HepG2 (cell line): ENCODE results near the gene ZNF764.

Experiments
- ESRRA ChIP-seq: sonication (generic); formaldehyde crosslinking; IDR thresholded peaks from 2 replicates; pipeline ENCODE4 v1.5.1; 2020; ENCODE audit warnings: mild to moderate bottlenecking, low read depth, missing genetic modification reagents
- EZH2 ChIP-seq: conservative IDR thresholded peaks from 2 replicates; pipeline ENCODE4 v1.6.1; 2012; ENCODE audit warnings: mild to moderate bottlenecking, low read depth, low read length, moderate library complexity
- MAFF ChIP-seq: IDR thresholded peaks from 2 replicates; pipeline ENCODE4 v1.6.1; 2011; ENCODE audit warnings: low read depth, low read length, improper control_type of control experiment
- POLR2AphosphoS5 ChIP-seq: IDR thresholded peaks from 2 replicates; pipeline ENCODE4 v1.6.1; 2012; ENCODE audit warnings: low read depth, low read length
- RXRA ChIP-seq: sonication (generic); formaldehyde crosslinking; IDR thresholded peaks from 2 replicates; pipeline ENCODE4 v1.5.1; 2020; ENCODE audit warnings: missing genetic modification reagents
- SIN3A ChIP-seq: IDR thresholded peaks from 2 replicates; pipeline ENCODE4 v1.6.1; 2011; ENCODE audit warnings: low read depth, mild to moderate bottlenecking, control low read depth, low read length, borderline replicate concordance
- TBL1XR1 ChIP-seq: fragments of 150-350 bp; IDR thresholded peaks from 2 replicates; pipeline ENCODE4 v1.6.1; 2014; ENCODE audit warnings: borderline replicate concordance, low read length; ENCODE audit not compliant: partially characterized antibody
- ZNF138 ChIP-seq: sonication (generic); formaldehyde crosslinking; IDR thresholded peaks from 2 replicates; pipeline ENCODE4 v1.5.0; 2020; ENCODE audit warnings: mild to moderate bottlenecking, low read depth, missing genetic modification reagents
- ZNF629 ChIP-seq: sonication (generic); formaldehyde crosslinking; conservative IDR thresholded peaks from 2 replicates; pipeline ENCODE4 v1.5.0; 2020; ENCODE audit warnings: missing genetic modification reagents
- ZNF768 ChIP-seq: sonication (generic); formaldehyde crosslinking; IDR thresholded peaks from 2 replicates; pipeline ENCODE4 v1.4.0; 2020; ENCODE audit warnings: missing genetic modification reagents
- TF ChIP-seq, protein P1 (sequence below): sonication (generic); formaldehyde crosslinking; IDR thresholded peaks from 2 replicates; pipeline ENCODE4 v1.4.0; 2020; ENCODE audit warnings: missing genetic modification reagents
- TF ChIP-seq, protein P2 (sequence below): sonication (generic); formaldehyde crosslinking; IDR thresholded peaks from 2 replicates; pipeline ENCODE4 v1.5.0; 2020; ENCODE audit warnings: mild to moderate bottlenecking, missing genetic modification reagents, moderate library complexity

- TF ChIP-seq SIN3A = no peak
- no peak for TF ChIP-seq ZNF138 (CRISPR knock-in tag)
- TF ChIP-seq ESRRA (CRISPR knock-in tag) = no peak
- no peak for TF ChIP-seq ZNF629 (CRISPR knock-in tag)
- peak; percentile 19; the same call in 1 of the 2 replicates for TF ChIP-seq POLR2AphosphoS5
- TF ChIP-seq, protein P1, sequence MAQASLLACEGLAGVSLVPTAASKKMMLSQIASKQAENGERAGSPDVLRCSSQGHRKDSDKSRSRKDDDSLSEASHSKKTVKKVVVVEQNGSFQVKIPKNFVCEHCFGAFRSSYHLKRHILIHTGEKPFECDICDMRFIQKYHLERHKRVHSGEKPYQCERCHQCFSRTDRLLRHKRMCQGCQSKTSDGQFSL (CRISPR knock-in tag) = no peak
- TF ChIP-seq, protein P2, sequence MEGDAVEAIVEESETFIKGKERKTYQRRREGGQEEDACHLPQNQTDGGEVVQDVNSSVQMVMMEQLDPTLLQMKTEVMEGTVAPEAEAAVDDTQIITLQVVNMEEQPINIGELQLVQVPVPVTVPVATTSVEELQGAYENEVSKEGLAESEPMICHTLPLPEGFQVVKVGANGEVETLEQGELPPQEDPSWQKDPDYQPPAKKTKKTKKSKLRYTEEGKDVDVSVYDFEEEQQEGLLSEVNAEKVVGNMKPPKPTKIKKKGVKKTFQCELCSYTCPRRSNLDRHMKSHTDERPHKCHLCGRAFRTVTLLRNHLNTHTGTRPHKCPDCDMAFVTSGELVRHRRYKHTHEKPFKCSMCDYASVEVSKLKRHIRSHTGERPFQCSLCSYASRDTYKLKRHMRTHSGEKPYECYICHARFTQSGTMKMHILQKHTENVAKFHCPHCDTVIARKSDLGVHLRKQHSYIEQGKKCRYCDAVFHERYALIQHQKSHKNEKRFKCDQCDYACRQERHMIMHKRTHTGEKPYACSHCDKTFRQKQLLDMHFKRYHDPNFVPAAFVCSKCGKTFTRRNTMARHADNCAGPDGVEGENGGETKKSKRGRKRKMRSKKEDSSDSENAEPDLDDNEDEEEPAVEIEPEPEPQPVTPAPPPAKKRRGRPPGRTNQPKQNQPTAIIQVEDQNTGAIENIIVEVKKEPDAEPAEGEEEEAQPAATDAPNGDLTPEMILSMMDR (CRISPR knock-in tag) = no peak
- no peak for TF ChIP-seq EZH2
- peak; percentile 46 for TF ChIP-seq MAFF
- no peak for TF ChIP-seq RXRA (CRISPR knock-in tag)
- no peak for TF ChIP-seq ZNF768 (CRISPR knock-in tag)
- no peak for TF ChIP-seq TBL1XR1
Measured at GRCh38 chr16:30602616-30603277, 44.6 kb upstream of the ZNF764 start.
